CD4-positive, alpha-beta T cell (primary cell): Measurements from ENCODE around the gene EMX1. TPM values are rescaled to one million over a fixed set of nuclear protein-coding genes. Genes with fewer than 3 reads are reported as not detected.

Source experiments
- ATAC-seq: fragments of 200-7000 bp; cut with Tn5 transposase; one replicate; pipeline ENCODE4 v1.10.0; 2022; ENCODE audit warnings: mild to moderate bottlenecking; ENCODE audit not compliant: poor library complexity
- CTCF ChIA-PET: fragments of 350-600 bp; sonication (Branson Sonifier 250); formaldehyde crosslinking; loops from one replicate; lab custom pipeline; 2021; ENCODE audit warnings: antibody characterized with exemption, inconsistent platforms; lab: Charles Lee
- POLR2A ChIA-PET: fragments of 350-600 bp; sonication (Branson Sonifier 250); formaldehyde crosslinking; loops from one replicate; lab custom pipeline; 2021; ENCODE audit warnings: antibody characterized with exemption, inconsistent platforms; lab: Charles Lee
- DNase-seq, 14 experiments: peaks; one replicate each; pipeline ENCODE4 v3.0.0-alpha.2; 2013 to 2020; ENCODE audit warnings: mixed read lengths in 2 of 14
- H3K27ac ChIP-seq, 2 donors: one replicate each; pipeline versions ENCODE4 v1.5.1 to v1.7.0; 2013; ENCODE audit warnings: low read length in 2 of 2, low read depth in 1 of 2, mild to moderate bottlenecking in 1 of 2
- H3K27me3 ChIP-seq, 2 experiments: 1 replicate in 1 of 2; 2 replicates in 1 of 2; pipeline versions ENCODE4 v1.6.1 to v1.7.0; 2013; ENCODE audit warnings: low read length in 2 of 2, control low read depth in 1 of 2, mild to moderate bottlenecking in 1 of 2, moderate library complexity in 1 of 2; ENCODE audit not compliant: insufficient read depth in 2 of 2, control insufficient read depth in 1 of 2
- H3K36me3 ChIP-seq: one replicate; pipeline ENCODE4 v1.6.1; 2013; ENCODE audit warnings: low read length, control low read depth; ENCODE audit not compliant: insufficient read depth
- H3K4me1 ChIP-seq: one replicate; pipeline ENCODE4 v1.6.1; 2013; ENCODE audit warnings: low read length, control low read depth; ENCODE audit not compliant: insufficient read depth
- H3K4me3 ChIP-seq: one replicate; pipeline ENCODE4 v1.5.1; 2013; ENCODE audit warnings: mild to moderate bottlenecking, low read length, moderate library complexity
- H3K9me3 ChIP-seq, 2 experiments: 1 replicate in 1 of 2; 2 replicates in 1 of 2; pipeline versions ENCODE4 v1.6.1 to v1.7.0; 2013; ENCODE audit warnings: low read length in 2 of 2, mild to moderate bottlenecking in 2 of 2, control low read depth in 1 of 2, moderate library complexity in 1 of 2; ENCODE audit not compliant: control insufficient read depth in 1 of 2, insufficient read depth in 1 of 2
- H3K27ac Mint-ChIP-seq: one replicate; pipeline ENCODE4 v1.8.0; 2020; ENCODE audit warnings: mixed read lengths
- H3K27me3 Mint-ChIP-seq: one replicate; pipeline ENCODE4 v1.8.0; 2021; ENCODE audit warnings: mixed read lengths
- H3K36me3 Mint-ChIP-seq: one replicate; pipeline ENCODE4 v1.8.0; 2021; ENCODE audit warnings: low read depth, mixed read lengths
- H3K4me1 Mint-ChIP-seq: one replicate; pipeline ENCODE4 v1.8.0; 2021; ENCODE audit warnings: low read depth, mixed read lengths
- H3K4me3 Mint-ChIP-seq: one replicate; pipeline ENCODE4 v1.8.0; 2020; ENCODE audit warnings: mild to moderate bottlenecking, mixed read lengths
- H3K9me3 Mint-ChIP-seq: one replicate; pipeline ENCODE4 v1.8.0; 2020; ENCODE audit warnings: mixed read lengths
- CTCF ChIP-seq: fragments of 200-600 bp; IDR thresholded peaks from one replicate; pipeline ENCODE4 v1.8.0; 2022; ENCODE audit warnings: antibody characterized with exemption, mild to moderate bottlenecking
- intact Hi-C, 2 experiments: fragments of 100-400 bp; cut with DNase I in 1 of 2; cut with micrococcal nuclease in 1 of 2; formaldehyde crosslinking; loops; one replicate each; pipeline versions ENCODE4 v1.15.1 to v1.9.0; 2023 to 2025; cut with DNase I, micrococcal nuclease
- total RNA-seq, 174 experiments: library from RNA in 2 of 174; stranded (reverse) in 2 of 174; gene quantifications; one replicate each; pipeline ENCODE4 v1.2.3 and lab custom pipeline; 2021 to 2026

The EMX1 gene
- total RNA-seq, 2 experiments from 2014 or later: not detected

- Mint-ChIP-seq H3K9me3 (no peaks in the 10 kb centered on the region), H3K4me3 (no peak overlapping the region), H3K27me3 (peaks cover 88% of the 10 kb centered on the region), H3K27ac (no peak overlapping the region), H3K36me3 (no peaks in the 10 kb centered on the region), H3K4me1 (peaks cover 7% of the 10 kb centered on the region)
- Histone ChIP-seq H3K27ac (no peak overlapping the region), H3K27me3 (peaks cover 57 to 69% of the 10 kb centered on the region in 2 experiments), H3K4me1 (peaks cover 12% of the 10 kb centered on the region), H3K36me3 (no peaks in the 10 kb centered on the region), H3K4me3 (no peak overlapping the region), H3K9me3 (peaks cover 0 to 4% of the 10 kb centered on the region in 2 experiments)
- intact Hi-C loops: loop anchor here (5.0 kb wide), 3 partner anchors 86 to 286 kb away; no protein-coding TSS in a partner anchor
- TF ChIP-seq CTCF: no peak
- DNase-seq (peak in 2 of 14 experiments; percentile 38 to 45), ATAC-seq (no peak)
- CTCF ChIA-PET: no interaction called here
- POLR2A ChIA-PET: no interaction called here
Observed at GRCh38 chr2:72891091-72891818, 26.1 kb upstream of the EMX1 start.

- intact Hi-C loops: loop anchor here (1.0 to 5.0 kb wide), 6 partner anchors 81 to 285 kb away; no protein-coding TSS in a partner anchor
- Histone ChIP-seq H3K4me1 (peaks cover 8% of the 10 kb centered on the region), H3K27me3 (peaks cover 52 to 63% of the 10 kb centered on the region in 2 experiments), H3K36me3 (no peaks in the 10 kb centered on the region), H3K27ac (no peak overlapping the region), H3K9me3 (peaks cover 0 to 4% of the 10 kb centered on the region in 2 experiments), H3K4me3 (no peak overlapping the region)
- TF ChIP-seq CTCF: peak; percentile 48
- Mint-ChIP-seq H3K4me1 (no peaks in the 10 kb centered on the region), H3K9me3 (no peaks in the 10 kb centered on the region), H3K27me3 (peaks cover 94% of the 10 kb centered on the region), H3K4me3 (no peak overlapping the region), H3K36me3 (no peaks in the 10 kb centered on the region), H3K27ac (no peak overlapping the region)
- ATAC-seq (peak; percentile 78), DNase-seq (peak in 11 of 14 experiments; percentile 22 to 76 (median 50))
- CTCF ChIA-PET: interaction anchor here (0.6 to 1.5 kb wide), 3 partner anchors 218 to 316 kb away, joined by 3 to 13 read pairs (median 5); no protein-coding TSS in a partner anchor
- POLR2A ChIA-PET: interaction anchor here (2.2 kb wide), 1 partner anchor 284 kb away, joined by 6 read pairs; no protein-coding TSS in a partner anchor
Observed at GRCh38 chr2:72892506-72893173, 24.7 kb upstream of the EMX1 start.

GRCh38 chr2:72893594-72894319 is 23.6 kb upstream of the EMX1 start:
- CTCF ChIA-PET: interaction anchor here (0.6 to 1.5 kb wide), 5 partner anchors 126 to 1320 kb away, joined by 3 to 13 read pairs (median 3); no protein-coding TSS in a partner anchor
- TF ChIP-seq CTCF: no peak
- Histone ChIP-seq H3K27me3 (peaks cover 43 to 53% of the 10 kb centered on the region in 2 experiments), H3K27ac (no peak overlapping the region), H3K4me1 (no peaks in the 10 kb centered on the region), H3K9me3 (peaks cover 0 to 4% of the 10 kb centered on the region in 2 experiments), H3K36me3 (no peaks in the 10 kb centered on the region), H3K4me3 (no peak overlapping the region)
- no peak overlapping the region for H3K4me3 Mint-ChIP-seq
- H3K27ac Mint-ChIP-seq: no peak overlapping the region
- ATAC-seq (peak; percentile 74), DNase-seq (peak in 4 of 14 experiments; percentile 11 to 56 (median 36))
- intact Hi-C loops: loop anchor here (2.0 to 5.0 kb wide), 4 partner anchors 84 to 284 kb away; no protein-coding TSS in a partner anchor
- H3K4me1 Mint-ChIP-seq: no peaks in the 10 kb centered on the region
- no peaks in the 10 kb centered on the region for H3K9me3 Mint-ChIP-seq
- POLR2A ChIA-PET: interaction anchor here (2.2 kb wide), 1 partner anchor 283 kb away, joined by 6 read pairs; no protein-coding TSS in a partner anchor
- H3K36me3 Mint-ChIP-seq: no peaks in the 10 kb centered on the region
- peaks cover 91% of the 10 kb centered on the region for H3K27me3 Mint-ChIP-seq
